GM19193 (cell line): ENCODE results near the gene MCM9.

Experiments
- POLR2A ChIP-seq: IDR thresholded peaks from 4 replicates; pipeline ENCODE4 v1.6.1; 2011; ENCODE audit not compliant: insufficient read depth, insufficient read length; ENCODE audit errors: extremely low read depth

MCM9 gene

GRCh38 chr6:118813775-118814174, 121.2 kb downstream of the MCM9 start:
- no peak for TF ChIP-seq POLR2A

GRCh38 chr6:118812970-118813369, 122.0 kb downstream of the MCM9 start:
- no peak for TF ChIP-seq POLR2A

DNA sequence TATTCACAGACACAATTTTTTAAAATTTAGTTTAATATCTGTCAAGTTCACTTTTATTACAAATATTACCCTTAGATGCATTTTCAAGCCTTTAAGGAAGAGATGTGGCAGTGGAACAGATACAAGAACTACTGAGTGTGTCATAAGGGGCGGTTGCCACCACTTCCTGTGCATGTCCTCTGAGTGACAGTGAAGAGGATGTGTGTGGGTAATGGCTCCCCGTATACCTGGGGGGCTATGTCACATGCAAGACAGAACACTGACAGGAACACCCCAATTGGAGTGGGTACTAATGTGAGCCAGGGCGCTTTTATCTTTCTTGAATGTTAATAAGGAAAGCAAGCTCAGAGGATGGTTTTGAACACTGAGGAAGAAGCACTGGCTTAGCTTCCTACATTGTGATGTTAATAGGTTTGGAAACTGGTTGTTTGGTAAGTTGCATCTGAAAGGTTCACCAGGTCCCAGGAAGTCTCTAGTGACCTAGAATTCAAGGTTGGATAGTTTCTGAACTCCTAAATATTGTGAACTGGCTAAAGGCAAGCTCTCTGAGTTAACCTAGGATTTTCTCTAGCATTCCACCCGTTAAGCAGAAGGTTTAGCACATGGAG, 124.4 kb downstream of the MCM9 start:
- no peak for TF ChIP-seq POLR2A

DNA sequence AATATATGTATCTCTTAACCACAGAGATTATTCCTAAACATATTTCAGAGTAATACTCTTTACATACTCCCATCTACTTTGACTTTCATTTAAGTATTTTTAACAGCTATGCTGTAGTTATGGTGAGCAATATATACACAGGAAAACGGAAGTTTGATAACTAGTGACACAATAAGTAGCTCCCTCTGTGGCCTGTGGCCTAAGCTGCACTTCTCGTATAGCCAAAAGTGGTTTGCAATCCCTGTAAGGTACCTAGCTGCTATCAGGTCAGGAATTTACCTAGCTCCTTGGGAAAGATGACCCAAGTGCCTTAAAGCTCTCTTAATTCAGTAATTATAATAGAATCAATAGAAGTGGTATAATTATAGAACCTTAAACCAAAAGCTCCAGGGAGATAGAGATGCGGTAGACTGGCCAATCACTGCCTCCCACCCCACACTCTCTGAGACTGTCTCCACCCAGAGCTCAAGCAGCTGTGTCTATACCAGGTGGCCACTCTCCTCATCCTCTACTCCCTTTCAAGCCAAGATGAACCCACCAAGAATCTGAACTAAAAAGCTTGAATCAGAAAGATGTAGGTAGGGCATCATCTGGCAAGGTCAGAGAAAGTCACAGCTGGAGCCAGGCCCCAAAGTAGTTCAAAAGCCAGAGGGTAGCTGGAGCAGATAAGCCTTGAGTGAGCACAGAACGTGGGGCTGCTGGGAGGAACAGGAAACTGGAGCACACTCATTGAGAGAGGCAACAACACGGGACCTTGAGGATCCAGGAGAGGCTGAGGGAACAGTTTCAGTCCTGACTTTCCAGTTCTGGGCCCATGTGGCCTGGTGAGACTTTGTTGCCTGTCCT, 125.9 kb downstream of the MCM9 start:
- no peak for TF ChIP-seq POLR2A

DNA sequence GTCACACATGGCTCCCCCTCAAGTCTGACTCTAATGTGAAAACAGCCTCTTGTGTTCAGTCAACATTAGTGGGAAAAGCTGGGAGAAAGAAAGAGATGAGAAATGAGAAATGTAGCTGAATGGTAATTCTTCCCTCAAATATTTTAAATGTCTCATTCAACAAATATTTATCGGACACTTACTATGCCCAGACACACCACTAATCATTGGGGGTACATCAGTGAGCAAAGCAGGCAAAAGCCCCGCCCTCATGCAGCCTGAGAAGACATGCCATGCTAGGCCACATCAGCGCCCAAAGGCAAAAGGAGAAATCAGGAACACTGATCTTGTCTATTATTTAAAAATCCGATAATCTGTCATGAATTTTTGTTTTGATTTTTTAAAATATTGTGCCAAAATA, 130.9 kb downstream of the MCM9 start:
- TF ChIP-seq POLR2A: no peak

- no peak for TF ChIP-seq POLR2A
Observed at GRCh38 chr6:118801257-118801656, 133.7 kb downstream of the MCM9 start.

- no peak for TF ChIP-seq POLR2A
Observed at GRCh38 chr6:118800394-118801071, 134.4 kb downstream of the MCM9 start.

DNA sequence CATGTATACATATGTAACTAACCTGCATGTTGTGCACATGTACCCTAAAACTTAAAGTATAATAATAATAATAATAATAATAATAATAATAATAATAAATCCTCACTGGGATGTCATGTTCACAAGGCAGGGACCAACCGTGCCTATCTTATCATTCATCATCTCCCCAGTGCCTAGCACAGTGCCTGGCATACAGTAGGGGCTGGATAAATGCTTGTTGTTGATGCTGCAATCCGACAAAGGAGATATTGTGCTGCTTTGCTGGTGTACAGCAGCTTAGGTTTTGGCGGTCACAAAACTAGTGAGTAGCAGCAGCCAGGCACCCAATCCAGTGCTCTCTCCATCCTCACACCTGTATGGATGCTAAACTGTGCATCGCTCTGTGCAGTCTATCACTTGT, 135.1 kb downstream of the MCM9 start:
- no peak for TF ChIP-seq POLR2A

DNA sequence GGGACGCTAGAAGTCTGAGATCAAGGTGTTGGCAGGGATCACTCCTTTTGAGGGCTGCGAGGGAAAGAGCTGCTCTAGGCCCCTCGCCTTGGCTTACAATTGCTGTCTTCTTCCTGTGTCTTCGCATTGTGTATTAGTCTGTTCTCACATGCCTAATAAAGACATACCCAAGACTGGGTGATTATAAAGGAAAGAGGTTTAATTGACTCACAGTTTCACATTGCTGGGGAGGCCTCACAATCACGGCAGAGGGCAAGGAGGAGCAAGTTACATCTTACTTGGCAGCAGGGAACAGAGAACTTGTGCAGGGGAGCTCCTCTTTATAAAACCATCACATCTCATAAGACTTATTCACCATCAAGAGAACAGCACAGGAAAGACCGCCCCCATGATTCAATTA, 143.5 kb downstream of the MCM9 start:
- no peak for TF ChIP-seq POLR2A

DNA sequence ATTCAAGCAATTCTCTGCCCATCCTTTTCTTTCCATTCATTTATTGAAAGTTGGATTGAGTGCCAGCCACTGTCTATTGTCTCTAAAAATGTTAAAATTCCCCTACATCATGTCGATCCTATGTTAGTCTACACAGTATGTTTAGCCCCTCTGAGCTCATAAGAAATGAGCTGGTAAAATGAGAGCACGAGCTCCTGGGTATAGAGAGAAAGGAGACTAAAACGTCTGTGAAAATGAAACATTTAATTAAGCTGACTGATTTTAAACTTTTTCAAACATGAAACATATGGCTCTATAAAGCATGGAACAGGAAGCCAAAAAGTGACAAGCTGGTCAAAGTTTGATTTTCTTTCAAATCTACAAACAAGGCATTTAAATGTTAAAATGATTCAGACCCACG, 145.0 kb downstream of the MCM9 start:
- TF ChIP-seq POLR2A: no peak

DNA sequence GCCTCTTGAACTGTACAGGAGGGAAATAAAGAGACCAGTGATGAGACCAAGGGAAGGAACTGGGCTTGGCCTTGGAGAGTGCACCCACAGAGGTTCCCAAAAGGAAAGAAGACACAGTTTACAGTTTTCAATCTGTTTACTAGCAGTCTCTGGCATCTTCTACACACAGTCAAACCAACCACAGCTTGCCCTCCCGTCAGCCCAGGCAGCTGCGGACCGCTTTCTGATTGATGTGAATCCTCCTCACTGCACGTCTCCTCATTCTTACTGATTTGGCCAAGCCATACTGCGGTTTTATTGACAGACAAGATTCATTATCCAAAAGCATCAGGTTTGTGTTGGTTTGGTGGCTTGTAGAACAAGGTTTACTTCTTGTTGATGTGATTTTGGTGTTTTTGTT, 145.5 kb downstream of the MCM9 start:
- TF ChIP-seq POLR2A: no peak

GRCh38 chr6:118788702-118789101, 146.3 kb downstream of the MCM9 start:
- TF ChIP-seq POLR2A: no peak

DNA sequence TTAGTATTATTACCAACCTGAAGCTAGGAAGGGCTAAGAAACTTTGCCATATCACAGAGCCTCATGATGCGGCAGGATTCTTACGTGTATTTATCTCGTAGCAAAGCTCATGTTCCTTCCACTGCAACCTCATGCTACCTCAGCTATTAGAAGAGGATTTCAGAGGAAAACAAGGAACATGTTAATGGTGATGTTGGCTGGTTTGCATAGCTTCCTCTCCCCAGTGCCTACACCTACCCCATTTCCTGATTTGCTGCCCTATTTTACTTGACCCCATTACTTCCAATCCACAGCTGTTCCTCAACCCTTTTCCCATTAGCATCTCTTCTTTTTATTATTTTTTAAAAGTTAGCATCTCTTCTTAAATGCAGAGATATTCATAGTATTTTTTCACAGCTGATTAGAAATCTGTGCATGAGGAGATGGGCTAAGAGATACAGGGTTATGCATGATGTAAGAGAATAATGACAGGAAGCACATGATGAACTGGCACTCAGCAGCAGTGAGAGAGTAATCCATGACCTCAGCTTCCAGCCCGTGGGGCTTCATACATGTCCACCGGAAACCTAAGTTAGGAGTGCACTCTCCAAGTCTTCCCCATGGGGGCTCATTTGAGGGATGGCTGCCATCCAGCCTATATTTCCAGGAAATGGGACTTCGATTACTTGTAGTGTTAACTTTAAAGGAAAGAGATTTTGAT, 147.1 kb downstream of the MCM9 start:
- no peak for TF ChIP-seq POLR2A

DNA sequence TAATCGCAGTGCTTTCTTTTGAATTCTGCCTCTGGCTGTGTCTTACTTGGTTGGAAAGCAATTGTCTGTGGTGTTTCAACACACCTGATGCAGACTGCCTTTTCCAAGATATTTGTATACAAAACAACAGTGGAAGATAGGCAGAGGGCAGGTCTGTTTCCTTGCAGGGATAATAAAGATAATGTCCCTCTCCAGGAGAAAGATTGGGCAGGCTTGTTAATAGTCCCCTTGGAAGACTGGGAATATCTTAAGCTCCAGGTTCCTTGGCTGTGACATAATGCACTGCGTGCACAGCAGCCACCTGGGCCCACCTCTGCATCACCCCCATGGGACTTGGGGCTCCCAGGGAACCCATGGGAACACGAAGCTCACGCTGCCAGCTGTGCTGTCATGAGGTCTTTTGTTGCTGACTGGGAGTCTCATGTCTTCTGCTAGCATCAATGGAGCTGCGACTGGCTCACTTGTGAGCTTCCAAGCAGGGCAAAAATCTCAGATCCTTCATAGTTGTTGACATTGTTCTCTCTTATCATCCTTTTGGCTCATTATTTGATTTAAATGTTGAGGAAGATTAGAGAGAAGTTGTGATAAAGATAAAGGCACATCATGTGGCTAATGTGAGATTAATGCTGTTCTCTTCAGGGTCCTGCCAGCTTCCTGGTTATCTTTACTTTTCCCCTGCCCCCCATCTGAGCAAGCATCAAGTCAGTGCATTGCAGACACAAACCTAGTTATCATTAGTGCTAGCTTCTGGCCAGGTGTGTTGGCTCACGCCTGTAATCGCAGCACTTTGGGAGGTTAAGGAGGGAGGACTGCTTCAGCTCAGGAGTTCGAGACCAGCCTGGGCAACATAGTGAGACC, 148.1 kb downstream of the MCM9 start:
- no peak for TF ChIP-seq POLR2A

GRCh38 chr6:118785601-118786000, 149.4 kb downstream of the MCM9 start:
- no peak for TF ChIP-seq POLR2A

DNA sequence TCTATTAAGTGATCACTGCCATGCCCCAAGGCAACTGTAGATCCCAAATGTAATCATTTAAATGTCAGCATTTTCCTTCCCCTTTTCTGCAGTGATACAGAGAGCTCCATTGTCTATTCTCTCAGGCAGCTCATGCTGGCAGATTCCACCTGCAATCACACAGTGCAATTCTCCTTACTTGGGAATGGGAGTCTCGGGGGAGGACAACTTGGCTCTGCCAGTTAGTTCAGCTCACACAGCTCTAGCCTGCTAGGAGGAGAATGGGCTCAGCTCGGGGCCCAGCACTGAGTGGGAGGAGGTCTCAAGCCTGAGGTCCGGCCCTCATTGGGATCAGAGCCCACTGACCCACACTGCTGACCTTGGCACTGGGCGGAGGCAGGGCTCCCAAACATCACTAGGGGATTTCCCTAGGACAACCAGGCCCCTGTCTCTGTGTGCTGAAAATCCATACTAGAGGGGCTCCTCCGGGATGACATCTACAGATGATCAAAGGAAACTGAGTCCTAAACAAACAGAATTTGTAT, 150.3 kb downstream of the MCM9 start:
- TF ChIP-seq POLR2A: no peak
